ENCODE results near the gene FAM133A. TPM values are rescaled to one million over a fixed set of nuclear protein-coding genes. Genes with fewer than 3 reads are reported as not detected.

The FAM133A gene
- total RNA-seq, result not detected

DNA sequence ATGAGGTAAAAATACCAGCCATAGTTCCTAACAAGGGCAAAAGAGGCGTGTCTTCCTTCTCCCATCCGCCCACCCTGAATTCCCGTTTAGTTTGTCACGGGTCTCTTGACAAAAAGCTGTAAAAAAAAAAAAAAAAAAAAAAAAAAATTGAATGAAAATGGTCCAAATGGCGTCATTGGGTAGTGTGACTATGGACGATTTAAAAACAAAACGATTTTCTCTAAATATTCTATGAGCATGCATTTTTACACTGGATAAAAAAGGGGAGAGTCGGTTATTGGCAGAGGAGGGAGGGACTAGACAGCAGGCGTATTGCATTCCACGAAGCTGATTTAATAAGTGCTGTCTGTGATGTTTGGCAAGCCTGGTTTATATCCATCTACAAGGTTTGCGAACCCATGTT is at the start of gene FAM133A:
Gene FAM133A (plus strand): TSS at position 338 of the 403 bp plus-strand sequence. CDS start 35,214 bp downstream, outside the sequence.
- Mint-ChIP-seq H3K27ac (peak within 1 kb of the TSS; percentile 65 to 78), H3K36me3 (peaks cover 0 to 8% of the 10 kb centered on the region in 2 donors), H3K9me3 (no peaks in the 10 kb centered on the region)
- DNase-seq (ENCODE audit: low spot score in 2 of 2), result no peak
- ATAC-seq, result peak; percentile 5 to 8

DNA sequence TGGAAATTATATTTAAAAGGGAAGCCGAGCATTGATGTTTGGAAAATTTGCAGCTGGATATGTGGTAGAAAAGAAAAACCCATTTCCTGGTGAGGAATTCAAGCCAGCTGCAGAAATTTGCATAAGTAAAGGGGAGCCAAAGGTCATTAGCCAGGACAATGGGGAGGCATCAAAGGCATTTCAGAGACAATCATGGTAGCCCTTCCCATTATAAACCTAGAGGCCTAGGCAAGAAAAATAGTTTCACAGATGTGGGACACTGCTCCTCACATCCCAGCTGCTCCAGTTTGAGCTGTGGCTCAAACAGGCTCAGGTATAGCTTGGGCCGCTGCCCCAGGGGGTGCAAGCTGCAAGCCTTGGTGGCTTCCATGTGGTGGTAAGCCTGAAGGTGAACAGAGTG is 36.4 kb upstream of the FAM133A start:
- ATAC-seq (no peak), DNase-seq (ENCODE audit: low spot score in 2 of 2) (no peak)
- no peaks in the 10 kb centered on the region for H3K9me3 Mint-ChIP-seq
- no peak overlapping the region for H3K27ac Mint-ChIP-seq
- H3K36me3 Mint-ChIP-seq, result no peaks in the 10 kb centered on the region

DNA sequence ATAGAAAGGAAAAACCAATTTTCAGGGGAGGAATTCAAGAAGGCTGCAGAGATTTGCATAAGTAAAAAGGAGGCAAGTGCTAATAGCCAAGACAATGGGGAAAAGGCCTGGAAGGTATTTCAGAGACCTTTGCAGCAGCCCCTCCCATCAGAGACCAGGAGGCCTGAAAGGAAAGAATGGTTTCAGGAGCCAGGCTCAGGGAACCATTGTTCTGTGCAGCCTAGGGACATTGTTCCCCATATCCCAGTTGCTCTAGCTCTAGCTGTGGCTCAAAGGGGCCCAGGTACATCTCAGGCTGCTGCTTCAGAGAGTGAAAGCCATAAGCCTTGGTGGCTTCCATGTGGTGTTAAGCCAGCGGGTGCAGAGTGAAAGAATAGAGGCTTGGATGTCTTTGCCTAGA is 24.6 kb upstream of the FAM133A start:
- Mint-ChIP-seq H3K36me3 (no peaks in the 10 kb centered on the region), H3K9me3 (no peaks in the 10 kb centered on the region), H3K27ac (no peak overlapping the region)
- DNase-seq (ENCODE audit: low spot score in 2 of 2) (no peak), ATAC-seq (no peak)

DNA sequence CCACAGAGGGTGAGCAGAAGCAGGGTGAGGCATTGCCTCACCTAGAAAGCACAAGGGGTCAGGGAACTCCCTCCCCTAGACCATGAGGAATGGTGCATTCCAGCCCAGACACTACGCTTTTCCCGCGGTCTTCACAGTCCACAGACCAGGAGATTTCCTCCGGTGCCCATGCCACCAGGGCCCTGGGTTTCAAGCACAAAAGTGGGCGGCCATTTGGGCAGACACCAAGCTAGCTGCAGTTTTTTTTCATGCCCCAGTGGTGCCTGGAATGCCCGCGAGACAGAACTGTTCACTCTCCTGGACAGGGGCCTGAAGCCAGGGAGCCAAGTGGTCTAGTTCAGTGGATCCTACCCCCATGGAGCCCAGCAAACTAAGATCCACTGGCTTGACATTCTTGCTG is 13.4 kb upstream of the FAM133A start:
- no peaks in the 10 kb centered on the region for H3K36me3 Mint-ChIP-seq
- DNase-seq (ENCODE audit: low spot score in 2 of 2), result no peak
- no peak for ATAC-seq

DNA sequence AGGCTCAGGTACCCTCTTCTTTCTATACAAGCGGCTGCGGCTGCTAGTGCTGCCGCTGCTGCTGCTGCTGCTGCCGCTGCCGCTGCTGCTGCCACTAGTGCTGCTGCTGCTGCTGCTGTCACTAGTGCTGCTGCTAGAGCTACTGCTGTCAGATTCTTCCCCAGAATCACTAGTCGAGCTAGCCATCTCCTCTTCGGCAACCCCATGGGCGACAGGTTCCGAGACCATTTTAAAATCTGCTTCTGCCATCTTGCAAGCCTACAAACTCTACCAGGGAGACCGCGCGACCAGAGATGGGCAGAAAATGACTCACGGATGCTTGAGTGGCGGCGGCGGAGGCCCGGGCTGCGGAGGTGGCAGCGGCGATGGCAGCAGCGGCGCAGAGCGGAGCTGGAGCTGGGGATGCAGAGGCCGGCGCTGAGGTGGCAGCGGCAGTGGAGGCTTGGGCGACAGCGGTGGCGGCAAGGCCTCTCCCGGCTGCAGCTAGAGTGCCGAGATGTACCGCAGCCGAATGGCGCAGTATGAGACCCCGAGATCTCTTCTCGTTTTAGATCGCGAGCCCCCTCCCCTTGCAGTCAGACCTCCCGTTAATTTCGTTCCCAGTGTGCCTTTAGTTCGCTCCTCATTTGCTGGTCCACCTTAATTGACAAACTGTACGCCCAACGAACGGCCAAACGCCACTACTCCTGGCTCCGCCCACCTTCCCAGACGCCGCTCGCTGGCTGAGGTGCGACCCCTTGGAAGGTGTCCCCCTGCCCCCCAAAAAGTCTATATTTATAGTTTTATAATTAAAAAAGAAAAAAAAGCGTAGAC is 744 bp upstream of the FAM133A start, which contains the start of gene NAP1L3:
Gene NAP1L3 (minus strand): TSS at position 523 of the 813 bp plus-strand sequence. CDS start 274 bp downstream, at position 249.
- DNase-seq (ENCODE audit: low spot score in 2 of 2) (peak; percentile 53 to 66), ATAC-seq (peak; percentile 91 to 93)
- peaks cover 0 to 8% of the 10 kb centered on the region in 2 donors for H3K36me3 Mint-ChIP-seq

More for the DNA sequence above, 13.4 kb upstream of the FAM133A start:
- Mint-ChIP-seq H3K27ac (no peak overlapping the region), H3K9me3 (no peaks in the 10 kb centered on the region)

DNA sequence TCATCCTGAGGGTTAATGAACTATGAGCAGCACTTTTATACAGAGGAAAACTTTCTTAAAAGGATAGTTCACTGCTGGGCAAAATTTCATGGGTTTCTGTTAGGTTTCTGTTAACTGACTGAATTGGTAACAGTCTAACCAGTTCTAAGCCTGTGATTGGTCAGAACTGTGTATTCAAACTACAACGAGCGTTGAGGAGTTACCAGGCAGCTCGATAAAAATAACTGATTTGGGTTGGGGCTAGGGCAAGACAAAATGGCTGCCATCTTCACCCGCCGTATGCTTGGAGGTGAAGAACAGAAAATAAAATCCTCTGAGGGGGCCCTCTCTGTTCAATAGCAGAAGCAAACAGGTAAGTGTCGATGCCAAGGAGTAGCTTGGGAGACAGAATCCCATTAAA is 22.0 kb downstream of the FAM133A start:
- Mint-ChIP-seq H3K36me3 (no peaks in the 10 kb centered on the region), H3K27ac (no peak overlapping the region), H3K9me3 (no peaks in the 10 kb centered on the region)
- no peak for DNase-seq (ENCODE audit: low spot score in 2 of 2)
- ATAC-seq, result no peak

More for the DNA sequence above, 744 bp upstream of the FAM133A start, which contains the start of gene NAP1L3:
- Mint-ChIP-seq H3K27ac (peak within 1 kb of the TSS; percentile 65 to 78), H3K9me3 (no peaks in the 10 kb centered on the region)

DNA sequence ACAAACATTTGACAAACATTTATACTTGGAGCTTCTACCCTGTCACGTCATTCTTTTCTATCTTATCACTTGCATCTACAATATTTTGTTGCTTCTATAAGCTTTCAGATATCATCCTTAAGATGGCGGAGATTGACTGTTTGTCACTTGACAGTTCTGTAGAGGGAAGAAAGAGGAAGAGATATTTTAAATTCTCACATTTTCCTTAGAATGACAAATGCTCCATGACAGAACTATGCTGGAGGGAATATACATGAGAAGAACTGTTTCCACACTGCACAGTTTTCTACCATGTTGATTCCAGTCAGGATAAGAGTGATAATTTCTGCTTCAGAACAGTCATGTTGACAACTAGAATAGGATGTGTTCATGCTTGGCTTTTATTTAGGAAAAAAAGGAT is 29.7 kb downstream of the FAM133A start:
- DNase-seq (ENCODE audit: low spot score in 2 of 2), result no peak
- H3K36me3 Mint-ChIP-seq, result no peaks in the 10 kb centered on the region
- no peaks in the 10 kb centered on the region for H3K9me3 Mint-ChIP-seq
- H3K27ac Mint-ChIP-seq, result no peak overlapping the region
- ATAC-seq, result no peak

DNA sequence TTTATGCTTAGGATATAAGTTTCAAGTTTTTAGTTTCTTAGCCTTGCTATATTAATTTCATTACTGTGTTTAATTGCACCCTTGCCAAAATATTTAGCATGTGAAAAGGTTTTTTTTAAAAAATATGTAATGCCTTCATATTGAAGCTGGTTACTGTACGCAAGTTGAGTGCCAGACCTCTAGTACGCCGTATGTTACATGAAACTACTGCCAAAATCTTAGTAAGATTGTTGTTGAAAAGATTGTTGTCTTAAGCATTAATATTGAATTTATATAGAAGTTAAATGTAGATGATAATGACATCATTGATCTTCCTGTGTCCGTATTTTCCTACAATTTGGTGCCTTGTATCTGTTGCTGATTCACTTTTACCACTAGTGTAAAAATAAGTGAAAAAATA is 37.1 kb downstream of the FAM133A start:
- Mint-ChIP-seq H3K27ac (no peak overlapping the region), H3K36me3 (no peaks in the 10 kb centered on the region), H3K9me3 (no peaks in the 10 kb centered on the region)
- ATAC-seq (no peak), DNase-seq (ENCODE audit: low spot score in 2 of 2) (no peak)

DNA sequence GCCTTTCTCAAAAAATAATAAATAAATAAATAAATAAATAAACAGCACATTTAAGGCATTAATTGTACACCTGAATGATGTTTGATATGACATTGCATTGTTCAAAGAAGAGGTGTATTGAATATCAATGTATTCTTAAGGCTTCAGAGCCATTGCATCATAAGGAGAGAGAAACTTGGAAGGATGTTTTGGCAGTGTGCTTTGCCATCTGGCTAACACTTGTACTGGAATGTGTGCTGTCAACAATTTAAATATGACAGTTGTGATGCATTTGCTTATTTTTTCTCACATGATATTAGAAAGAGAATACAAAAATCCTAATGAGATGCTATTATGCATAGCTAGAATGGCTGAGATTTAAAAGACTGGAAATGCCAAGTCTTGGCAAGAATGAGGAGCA is 67.8 kb downstream of the FAM133A start:
- no peak overlapping the region for H3K27ac Mint-ChIP-seq
- ATAC-seq, result no peak
- no peaks in the 10 kb centered on the region for H3K36me3 Mint-ChIP-seq
- DNase-seq (ENCODE audit: low spot score in 2 of 2), result no peak
- H3K9me3 Mint-ChIP-seq, result no peaks in the 10 kb centered on the region

DNA sequence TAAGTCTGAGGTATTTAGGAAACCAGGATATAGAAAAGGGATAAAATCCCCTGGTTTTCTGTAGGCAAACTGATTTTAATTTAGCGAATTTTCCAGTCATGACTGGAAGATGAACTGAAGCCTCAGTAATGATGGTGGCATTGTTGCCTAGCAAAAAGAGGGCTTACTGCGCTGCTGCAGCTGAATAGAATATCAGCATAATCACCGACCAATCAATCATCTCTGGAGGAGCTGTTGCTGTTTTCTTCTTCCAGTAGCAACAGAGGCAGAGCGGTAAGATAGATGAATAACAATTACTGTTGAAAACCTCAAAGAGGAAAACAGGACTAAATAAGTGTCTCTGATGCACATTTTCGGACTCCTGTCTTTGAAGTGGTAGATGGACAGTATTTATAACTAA is 86.2 kb downstream of the FAM133A start:
- no peak for ATAC-seq
- DNase-seq (ENCODE audit: low spot score in 2 of 2), result no peak
- Mint-ChIP-seq H3K9me3 (no peaks in the 10 kb centered on the region), H3K36me3 (no peaks in the 10 kb centered on the region), H3K27ac (no peak overlapping the region)

Other genes starting within 250 kb of the FAM133A start
- 1 to 10 TPM; 1.8 to 2.1 TPM for gene NAP1L3, start 628 bp upstream of the FAM133A start, total RNA-seq

Measured in activated naive CD4-positive, alpha-beta T cell treated with anti-CD3 and anti-CD28 coated beads, Interleukin-2, amount 50 U/mL, for 72 hours (primary cell).